CD4-positive, CD25-positive, alpha-beta regulatory T cell (primary cell): Measurements from ENCODE around the gene SPINT3. TPM values are rescaled to one million over a fixed set of nuclear protein-coding genes. Genes with fewer than 3 reads are reported as not detected.

ENCODE experiments used
- ATAC-seq, 2 donors: fragments of 150-1000 bp; cut with Tn5 transposase; one replicate each; pipeline ENCODE4 v1.10.0; 2021; ENCODE audit warnings: low read depth in 2 of 2, moderate number of reproducible peaks in 2 of 2, moderate library complexity in 1 of 2
- DNase-seq, 3 donors: peaks; one replicate each; pipeline versions ENCODE4 v3.0.0 to v3.0.0-alpha.2; 2012 to 2022; ENCODE audit warnings: mixed read lengths in 1 of 3
- H3K27ac ChIP-seq: one replicate; pipeline ENCODE4 v1.7.0; 2013; ENCODE audit warnings: mild to moderate bottlenecking, low read length; ENCODE audit not compliant: insufficient read depth, poor library complexity, severe bottlenecking
- H3K27me3 ChIP-seq: one replicate; pipeline ENCODE4 v1.7.0; 2013; ENCODE audit warnings: low read length; ENCODE audit not compliant: control insufficient read depth, insufficient read depth
- H3K36me3 ChIP-seq: one replicate; pipeline ENCODE4 v1.7.0; 2013; ENCODE audit warnings: mild to moderate bottlenecking, low read length, moderate library complexity; ENCODE audit not compliant: control insufficient read depth, insufficient read depth
- H3K4me1 ChIP-seq: 2 replicates; pipeline ENCODE4 v1.7.0; 2013; ENCODE audit warnings: mild to moderate bottlenecking, low read length; ENCODE audit not compliant: insufficient read depth, control insufficient read depth, poor library complexity, severe bottlenecking
- H3K4me3 ChIP-seq: one replicate; pipeline ENCODE4 v1.7.0; 2013; ENCODE audit warnings: low read depth, mild to moderate bottlenecking, low read length, moderate library complexity
- H3K9me3 ChIP-seq, 2 experiments: 1 replicate in 1 of 2; 2 replicates in 1 of 2; pipeline ENCODE4 v1.7.0; 2013; ENCODE audit warnings: low read length in 2 of 2, mild to moderate bottlenecking in 1 of 2, moderate library complexity in 1 of 2; ENCODE audit not compliant: control insufficient read depth in 2 of 2
- H3K27ac Mint-ChIP-seq, 3 donors: one replicate each; pipeline ENCODE4 v1.8.0; 2020 to 2022; ENCODE audit warnings: mild to moderate bottlenecking in 3 of 3, mixed read lengths in 3 of 3, moderate library complexity in 2 of 3
- H3K27me3 Mint-ChIP-seq: one replicate; pipeline ENCODE4 v1.8.0; 2022; ENCODE audit warnings: mild to moderate bottlenecking, mixed read lengths
- H3K36me3 Mint-ChIP-seq: one replicate; pipeline ENCODE4 v1.8.0; 2020; ENCODE audit warnings: mixed read lengths
- H3K4me1 Mint-ChIP-seq, 4 donors: one replicate each; pipeline ENCODE4 v1.8.0; 2020 to 2022; ENCODE audit warnings: mixed read lengths in 4 of 4, mild to moderate bottlenecking in 1 of 4
- H3K4me3 Mint-ChIP-seq, 4 donors: one replicate each; pipeline ENCODE4 v1.8.0; 2020 to 2022; ENCODE audit warnings: mild to moderate bottlenecking in 4 of 4, mixed read lengths in 4 of 4, moderate library complexity in 3 of 4
- H3K9me3 Mint-ChIP-seq, 7 donors: one replicate each; pipeline ENCODE4 v1.8.0; 2020 to 2022; ENCODE audit warnings: mixed read lengths in 7 of 7, mild to moderate bottlenecking in 3 of 7, moderate library complexity in 2 of 7
- polyA plus RNA-seq, 4 donors: library from polyadenylated mRNA; unstranded; fragments of 300-500 nt; fragmentation: Illumina TruSeq; gene quantifications; one replicate each; pipeline ENCODE4 v1.2.3, GENCODE V29; 2021
- total RNA-seq: library from RNA; stranded (reverse); gene quantifications from one replicate; pipeline ENCODE4 v1.2.3, GENCODE V29; 2022

SPINT3 gene, protein sequence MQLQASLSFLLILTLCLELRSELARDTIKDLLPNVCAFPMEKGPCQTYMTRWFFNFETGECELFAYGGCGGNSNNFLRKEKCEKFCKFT
- total RNA-seq (not detected), polyA plus RNA-seq (not detected)

DNA sequence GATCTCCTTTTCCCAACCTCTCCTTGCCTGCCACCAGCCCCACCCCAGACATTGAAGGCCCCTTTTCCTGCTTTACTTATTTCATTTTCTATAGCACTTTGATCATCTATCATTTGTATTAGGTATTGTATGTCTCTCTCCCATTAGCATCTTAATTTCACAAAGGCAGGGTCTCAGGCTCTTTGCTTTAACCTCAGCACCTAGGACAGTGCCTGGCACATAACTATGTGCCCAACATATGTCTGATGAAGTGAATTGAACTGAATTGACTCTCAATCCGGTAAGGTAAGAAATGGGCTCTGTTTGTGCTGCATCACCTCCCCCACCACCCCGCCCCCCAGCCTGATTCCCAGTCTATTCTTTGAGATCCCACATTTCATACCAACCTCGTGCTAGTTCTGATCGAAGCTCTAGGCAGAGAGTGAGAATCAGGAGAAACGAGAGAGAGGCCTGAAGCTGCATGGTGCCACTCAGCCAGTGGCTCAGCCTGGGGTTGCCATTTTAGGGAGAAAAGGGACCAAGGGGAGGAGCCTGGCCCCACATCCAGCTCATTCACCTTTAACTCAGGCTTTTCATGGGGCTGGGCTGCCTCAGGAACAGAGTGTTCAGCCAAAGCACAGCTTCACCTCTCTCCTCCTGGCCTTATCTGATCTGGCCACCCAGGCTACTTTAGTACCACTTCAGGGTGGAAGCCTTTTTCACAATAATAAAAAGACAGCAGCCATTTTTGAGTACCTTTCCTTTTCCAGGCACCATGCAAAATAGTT, at the start of gene SPINT3:
Gene SPINT3, minus strand, starts transcription at position 476 of the 767 bp plus-strand sequence. Its CDS starts 14 bp downstream, at position 462.
- H3K9me3 Mint-ChIP-seq: no peaks in the 10 kb centered on the region
- H3K36me3 Mint-ChIP-seq: no peaks in the 10 kb centered on the region
- peaks cover 10% of the 10 kb centered on the region for H3K27me3 ChIP-seq

DNA sequence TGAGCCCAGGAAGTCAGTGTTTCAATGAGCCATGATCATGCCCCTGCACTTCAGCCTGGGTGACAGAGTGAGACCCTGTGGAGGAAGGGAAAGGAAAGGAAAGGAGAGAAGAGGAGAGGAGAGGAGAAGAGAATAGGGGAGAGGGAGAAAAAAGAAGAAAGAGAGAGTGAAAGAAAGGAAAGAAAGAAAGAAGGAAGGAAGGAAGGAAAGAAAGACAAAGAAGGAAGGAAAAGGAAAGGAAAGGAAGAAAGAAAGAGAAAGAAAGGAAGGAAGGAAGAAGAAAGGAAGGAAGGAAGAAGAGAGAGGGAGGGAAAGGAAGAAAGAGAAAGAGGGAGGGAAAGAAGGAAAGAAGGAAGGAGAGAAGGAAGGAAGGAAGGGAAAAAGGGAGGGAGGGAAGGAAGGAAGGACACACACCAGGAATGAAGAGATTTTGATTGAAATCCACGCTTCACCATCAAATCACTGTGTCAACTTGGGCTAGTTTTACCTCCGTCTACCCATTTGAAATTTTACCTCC, 49.4 kb upstream of the SPINT3 start:
- peaks cover 0 to 4% (median 2%) of the 10 kb centered on the region in 7 donors for H3K9me3 Mint-ChIP-seq
- H3K4me3 ChIP-seq: no peak overlapping the region
- no peaks in the 10 kb centered on the region for H3K4me1 ChIP-seq
- no peaks in the 10 kb centered on the region for H3K36me3 Mint-ChIP-seq
- H3K27ac ChIP-seq: no peak overlapping the region
- no peak for DNase-seq
- H3K9me3 ChIP-seq: no peaks in the 10 kb centered on the region
- peaks cover 28% of the 10 kb centered on the region for H3K27me3 Mint-ChIP-seq
- peaks cover 3% of the 10 kb centered on the region for H3K27me3 ChIP-seq
- ATAC-seq: no peak
- no peak overlapping the region for H3K4me3 Mint-ChIP-seq
- H3K27ac Mint-ChIP-seq: no peak overlapping the region
- no peaks in the 10 kb centered on the region for H3K4me1 Mint-ChIP-seq
- H3K36me3 ChIP-seq: no peaks in the 10 kb centered on the region

More for the DNA sequence above, at the start of gene SPINT3:
- no peak within 1 kb of the TSS for H3K27ac ChIP-seq
- H3K4me3 ChIP-seq: no peak within 1 kb of the TSS
- no peaks in the 10 kb centered on the region for H3K4me1 ChIP-seq
- no peak for ATAC-seq
- no peak within 1 kb of the TSS for H3K4me3 Mint-ChIP-seq
- peaks cover 21% of the 10 kb centered on the region for H3K27me3 Mint-ChIP-seq
- H3K9me3 ChIP-seq: no peaks in the 10 kb centered on the region
- no peak within 1 kb of the TSS for H3K27ac Mint-ChIP-seq
- no peak for DNase-seq
- no peaks in the 10 kb centered on the region for H3K4me1 Mint-ChIP-seq
- H3K36me3 ChIP-seq: no peaks in the 10 kb centered on the region

DNA sequence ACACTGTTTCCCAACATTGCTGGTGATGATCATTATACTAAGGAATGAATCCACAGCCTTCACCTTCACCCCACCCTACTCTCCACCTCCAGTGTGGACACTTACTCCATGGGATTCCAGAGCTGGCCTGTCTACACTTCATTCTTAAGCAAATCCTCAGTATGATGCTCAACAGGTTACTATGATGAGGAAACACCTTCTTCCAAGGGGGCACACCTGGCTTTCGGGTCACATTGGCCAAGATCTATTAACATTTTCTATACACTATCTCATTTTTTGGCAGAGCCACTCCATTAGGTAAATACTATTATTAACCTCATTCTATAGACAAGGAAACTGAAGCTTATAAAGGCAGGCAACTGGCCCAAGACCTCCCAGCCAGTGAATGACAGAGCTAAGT, 39.8 kb upstream of the SPINT3 start:
- no peaks in the 10 kb centered on the region for H3K4me1 ChIP-seq
- no peak overlapping the region for H3K4me3 ChIP-seq
- H3K27me3 ChIP-seq: peaks cover 2% of the 10 kb centered on the region
- Mint-ChIP-seq H3K4me1 (no peaks in the 10 kb centered on the region), H3K36me3 (no peaks in the 10 kb centered on the region), H3K4me3 (no peak overlapping the region), H3K9me3 (peaks cover 0 to 3% (median 0%) of the 10 kb centered on the region in 7 donors), H3K27ac (no peak overlapping the region), H3K27me3 (peaks cover 12% of the 10 kb centered on the region)
- H3K9me3 ChIP-seq: no peaks in the 10 kb centered on the region
- no peak overlapping the region for H3K27ac ChIP-seq
- DNase-seq: no peak
- H3K36me3 ChIP-seq: no peaks in the 10 kb centered on the region
- no peak for ATAC-seq

- H3K9me3 Mint-ChIP-seq: peaks cover 0 to 3% (median 0%) of the 10 kb centered on the region in 7 donors
- no peaks in the 10 kb centered on the region for H3K4me1 Mint-ChIP-seq
- H3K4me3 Mint-ChIP-seq: no peak overlapping the region
- Histone ChIP-seq H3K27ac (no peak overlapping the region), H3K4me3 (no peak overlapping the region), H3K27me3 (no peaks in the 10 kb centered on the region), H3K9me3 (no peaks in the 10 kb centered on the region), H3K4me1 (no peaks in the 10 kb centered on the region), H3K36me3 (no peaks in the 10 kb centered on the region)
- peaks cover 12% of the 10 kb centered on the region for H3K27me3 Mint-ChIP-seq
- no peak overlapping the region for H3K27ac Mint-ChIP-seq
- ATAC-seq: no peak
- DNase-seq: no peak
- H3K36me3 Mint-ChIP-seq: no peaks in the 10 kb centered on the region
These were observed 37.0 kb upstream of the SPINT3 start for GRCh38 chr20:45552456-45552855.

GRCh38 chr20:45550765-45551164, 35.3 kb upstream of the SPINT3 start:
- Histone ChIP-seq H3K27me3 (peaks cover 6% of the 10 kb centered on the region), H3K36me3 (no peaks in the 10 kb centered on the region), H3K9me3 (no peaks in the 10 kb centered on the region), H3K4me3 (no peak overlapping the region), H3K27ac (no peak overlapping the region), H3K4me1 (no peaks in the 10 kb centered on the region)
- Mint-ChIP-seq H3K36me3 (no peaks in the 10 kb centered on the region), H3K9me3 (peaks cover 0 to 3% (median 0%) of the 10 kb centered on the region in 7 donors), H3K27me3 (peaks cover 16% of the 10 kb centered on the region), H3K4me1 (no peaks in the 10 kb centered on the region), H3K27ac (no peak overlapping the region), H3K4me3 (no peak overlapping the region)
- DNase-seq: no peak
- ATAC-seq: no peak

DNA sequence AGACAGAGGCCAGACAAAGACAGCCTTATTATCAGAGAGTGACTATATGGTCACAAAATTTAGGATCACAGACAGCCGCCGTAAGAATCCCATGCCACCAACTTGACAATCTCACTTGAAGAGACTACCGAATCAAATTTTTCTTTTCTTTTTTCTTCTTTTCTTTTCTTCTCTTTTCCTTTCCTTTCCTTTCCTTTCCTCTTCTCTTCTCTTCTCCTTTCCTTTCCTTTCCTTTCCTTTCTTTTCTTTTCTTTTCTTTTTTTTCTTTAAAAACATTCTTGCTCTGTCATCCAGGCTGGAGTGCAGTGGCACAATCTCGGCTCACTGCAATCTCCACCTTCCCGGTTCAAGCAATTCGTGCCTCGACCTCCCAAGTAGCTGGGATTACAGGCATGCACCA, 33.0 kb upstream of the SPINT3 start:
- Histone ChIP-seq H3K4me1 (no peaks in the 10 kb centered on the region), H3K4me3 (no peak overlapping the region), H3K9me3 (no peaks in the 10 kb centered on the region), H3K36me3 (no peaks in the 10 kb centered on the region), H3K27ac (no peak overlapping the region), H3K27me3 (peaks cover 7% of the 10 kb centered on the region)
- Mint-ChIP-seq H3K9me3 (peaks cover 0 to 3% (median 1%) of the 10 kb centered on the region in 7 donors), H3K4me3 (no peak overlapping the region), H3K27me3 (peaks cover 15% of the 10 kb centered on the region), H3K27ac (no peak overlapping the region), H3K4me1 (no peaks in the 10 kb centered on the region), H3K36me3 (no peaks in the 10 kb centered on the region)
- DNase-seq: no peak
- ATAC-seq: no peak

GRCh38 chr20:45547206-45547770, 31.9 kb upstream of the SPINT3 start, which contains the start of gene EPPIN:
Gene EPPIN, minus strand, starts transcription at chr20:45547401. Its CDS starts 44 bp downstream, at chr20:45547357.
- no peak within 1 kb of the TSS for H3K4me3 ChIP-seq
- peaks cover 15% of the 10 kb centered on the region for H3K27me3 Mint-ChIP-seq
- DNase-seq: no peak
- H3K4me3 Mint-ChIP-seq: no peak within 1 kb of the TSS
- H3K9me3 ChIP-seq: no peaks in the 10 kb centered on the region
- ATAC-seq: no peak
- H3K9me3 Mint-ChIP-seq: peaks cover 0 to 3% (median 1%) of the 10 kb centered on the region in 7 donors
- H3K27ac ChIP-seq: no peak within 1 kb of the TSS
- H3K27ac Mint-ChIP-seq: no peak within 1 kb of the TSS
- H3K36me3 ChIP-seq: no peaks in the 10 kb centered on the region
- peaks cover 7% of the 10 kb centered on the region for H3K27me3 ChIP-seq
- H3K4me1 Mint-ChIP-seq: no peaks in the 10 kb centered on the region
- no peaks in the 10 kb centered on the region for H3K4me1 ChIP-seq
- no peaks in the 10 kb centered on the region for H3K36me3 Mint-ChIP-seq
